ENCODE measurements around the gene MLLT6. TPM values are rescaled to one million over a fixed set of nuclear protein-coding genes. Genes with fewer than 3 reads are reported as not detected.

The MLLT6 gene
- total and polyA plus RNA-seq, 2 of the 13 experiments (the other 11 are each of a cell fraction or from before 2014, with no cell fraction given), result 50.7 to 69.5 TPM

- TF ChIP-seq CHD4 (IDR thresholded peaks at IDR 0.05; ENCODE audit: borderline replicate concordance, low read length) (0 out of 2 replicates have a peak, but pooled peaks have one; percentile 62), MED1 (CRISPR knock-in tag; IDR thresholded peaks at IDR 0.05) (no peak), NR2F2 (IDR thresholded peaks at IDR 0.05; ENCODE audit: borderline replicate concordance, low read depth) (peak; percentile 55; the same call in 1 of the 2 replicates), E2F1 (CRISPR knock-in tag; IDR thresholded peaks at IDR 0.05) (no peak), ZNF629 (CRISPR knock-in tag; conservative IDR thresholded peaks at IDR 0.05) (no peak), SOX6 (IDR thresholded peaks at IDR 0.05) (no peak), SOX6 (CRISPR knock-in tag; IDR thresholded peaks at IDR 0.05) (0 out of 2 replicates have a peak, but pooled peaks have one; percentile 35), ZNF687 (CRISPR knock-in tag; IDR thresholded peaks at IDR 0.05) (peak; percentile 38), ZBTB44 (CRISPR knock-in tag; IDR thresholded peaks at IDR 0.05) (peak; percentile 18; the same call in 1 of the 2 replicates), KLF12 (CRISPR knock-in tag; IDR thresholded peaks at IDR 0.05; ENCODE audit: borderline replicate concordance) (no peak), HMGXB4 (CRISPR knock-in tag; IDR thresholded peaks at IDR 0.05; ENCODE audit: borderline replicate concordance in 1 of 2, low read depth in 1 of 2) (0 out of 4 replicates have a peak, but pooled peaks of 1 of the 2 experiments have one; percentile 12), THAP9 (CRISPR knock-in tag; IDR thresholded peaks at IDR 0.05; ENCODE audit: borderline replicate concordance) (peak; percentile 13; the same call in 1 of the 2 replicates)
- TF ChIP-seq, protein P1, sequence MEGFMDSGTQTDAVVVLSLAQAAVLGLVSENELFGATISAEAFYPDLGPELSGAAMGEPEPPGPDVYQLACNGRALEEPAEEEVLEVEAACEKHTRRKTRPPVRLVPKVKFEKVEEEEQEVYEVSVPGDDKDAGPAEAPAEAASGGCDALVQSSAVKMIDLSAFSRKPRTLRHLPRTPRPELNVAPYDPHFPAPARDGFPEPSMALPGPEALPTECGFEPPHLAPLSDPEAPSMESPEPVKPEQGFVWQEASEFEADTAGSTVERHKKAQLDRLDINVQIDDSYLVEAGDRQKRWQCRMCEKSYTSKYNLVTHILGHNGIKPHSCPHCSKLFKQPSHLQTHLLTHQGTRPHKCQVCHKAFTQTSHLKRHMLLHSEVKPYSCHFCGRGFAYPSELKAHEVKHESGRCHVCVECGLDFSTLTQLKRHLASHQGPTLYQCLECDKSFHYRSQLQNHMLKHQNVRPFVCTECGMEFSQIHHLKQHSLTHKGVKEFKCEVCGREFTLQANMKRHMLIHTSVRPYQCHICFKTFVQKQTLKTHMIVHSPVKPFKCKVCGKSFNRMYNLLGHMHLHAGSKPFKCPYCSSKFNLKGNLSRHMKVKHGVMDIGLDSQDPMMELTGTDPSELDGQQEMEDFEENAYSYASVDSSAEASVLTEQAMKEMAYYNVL (CRISPR knock-in tag; IDR thresholded peaks at IDR 0.05; ENCODE audit: borderline replicate concordance), result no peak
Measured at GRCh38 chr17:38671939-38672720, 32.9 kb upstream of the MLLT6 start (continued).

Data from HepG2 (cell line).